Islet of Langerhans (tissue), 1 donor: Measurements from ENCODE around the gene NLGN1.

Source experiments
- FAIRE-seq: peaks from one replicate; lab custom pipeline; 2011; peaks lifted over from hg19 to GRCh38; lab: Jason Lieb, UNC

The NLGN1 gene

DNA sequence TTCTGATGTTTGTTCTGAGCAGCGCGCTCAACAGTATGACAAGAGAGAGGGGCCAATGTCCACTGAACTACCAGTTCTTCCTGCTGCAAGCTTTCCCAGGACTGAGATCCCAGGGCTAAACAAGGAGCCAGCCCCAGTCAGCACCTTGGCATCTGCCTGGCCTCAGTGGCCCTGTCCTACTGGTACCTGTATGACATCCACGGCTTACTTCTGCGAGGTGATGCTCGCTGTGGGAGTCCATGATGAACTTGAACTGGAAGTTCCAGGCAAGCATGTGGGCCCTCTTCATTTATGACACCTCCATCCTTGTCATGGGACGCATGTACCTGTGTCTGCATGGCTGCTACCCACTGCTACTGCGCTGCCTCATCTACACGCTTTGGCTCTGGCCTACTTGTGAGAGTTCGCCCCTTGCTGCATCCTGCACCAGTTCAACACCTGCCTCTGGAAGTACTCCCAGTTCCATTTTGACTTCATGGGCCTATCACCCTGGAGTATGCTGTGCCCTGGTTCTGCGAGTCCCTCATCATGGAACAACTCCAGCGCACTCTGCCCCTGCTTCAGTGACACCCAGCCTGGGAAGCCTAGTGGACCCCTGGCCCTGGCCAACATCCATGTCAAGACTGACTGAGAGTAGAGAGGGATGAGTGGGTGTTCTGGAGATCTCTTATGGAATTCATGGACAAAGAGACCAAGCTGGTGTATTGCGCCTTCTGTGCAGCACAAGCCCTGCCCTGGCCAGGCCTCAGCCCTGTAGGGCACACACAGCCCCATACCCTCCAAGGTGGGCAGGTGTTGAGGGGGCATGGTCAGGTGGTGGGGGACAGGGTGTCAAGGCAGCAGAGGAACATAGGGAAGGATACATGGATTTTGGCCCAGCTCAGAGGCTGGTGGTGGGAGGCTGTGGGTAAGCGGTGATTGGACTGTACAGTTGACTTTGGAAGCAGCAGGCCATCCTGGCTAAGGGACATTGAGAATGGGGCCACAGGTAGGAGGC lies 246.8 kb downstream of the NLGN1 start:
- no peak for FAIRE-seq

DNA sequence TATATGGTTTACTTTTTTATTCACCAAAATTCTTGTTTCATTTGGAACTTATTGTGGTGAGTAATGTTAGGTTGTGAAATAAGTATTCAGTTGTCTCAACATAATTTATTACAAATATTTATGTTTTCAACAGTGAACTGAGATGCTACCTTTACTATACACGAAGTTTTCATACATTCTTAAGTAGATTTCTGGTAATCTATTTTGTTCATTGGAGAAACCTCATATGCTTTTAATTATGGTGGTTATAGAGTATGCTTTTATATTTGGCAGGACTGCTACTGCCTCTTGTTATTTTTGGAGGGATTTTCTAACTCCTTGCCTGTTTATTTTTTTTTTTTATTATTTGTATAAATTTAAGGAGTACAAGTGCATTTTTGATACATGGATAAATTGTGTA lies 253.1 kb downstream of the NLGN1 start:
- no peak for FAIRE-seq

DNA sequence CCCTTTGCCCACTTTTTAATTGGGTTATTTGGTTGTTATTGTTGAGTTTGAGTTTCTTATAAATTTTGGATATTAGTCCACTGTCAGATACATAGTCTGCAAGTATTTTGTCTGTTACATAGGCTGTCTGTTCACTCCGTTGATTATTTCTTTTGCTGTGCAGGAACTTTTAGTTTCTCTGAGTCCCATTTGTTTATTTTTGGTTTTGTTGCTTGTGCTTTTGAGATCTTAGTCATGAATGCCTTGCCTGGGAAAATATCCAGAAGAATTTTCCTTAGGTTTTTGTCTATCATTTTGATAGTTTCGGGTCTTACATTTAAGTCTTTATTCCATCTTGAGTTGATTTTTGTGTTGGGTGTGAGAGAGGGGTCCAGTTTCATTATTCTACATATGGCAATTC lies 254.5 kb downstream of the NLGN1 start:
- no peak for FAIRE-seq

DNA sequence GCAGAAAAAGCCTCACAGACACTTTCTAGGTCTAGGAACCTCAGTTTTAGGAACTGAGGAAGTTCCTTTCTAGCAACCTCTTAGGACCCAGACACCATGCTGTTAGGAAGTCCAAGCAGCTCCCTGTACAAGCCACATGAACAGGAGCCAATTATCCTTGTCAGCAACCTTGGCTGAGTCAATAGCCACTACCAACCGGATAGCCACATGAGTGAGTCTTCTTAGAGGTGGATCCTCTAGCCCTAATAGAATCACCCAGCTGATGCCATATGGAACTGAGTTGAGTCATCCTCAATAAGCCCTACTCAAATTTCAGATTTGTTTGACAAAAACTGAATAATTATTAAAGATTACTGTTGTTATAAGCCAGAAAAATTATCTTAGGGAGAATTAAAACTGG lies 256.2 kb downstream of the NLGN1 start:
- FAIRE-seq = no peak

DNA sequence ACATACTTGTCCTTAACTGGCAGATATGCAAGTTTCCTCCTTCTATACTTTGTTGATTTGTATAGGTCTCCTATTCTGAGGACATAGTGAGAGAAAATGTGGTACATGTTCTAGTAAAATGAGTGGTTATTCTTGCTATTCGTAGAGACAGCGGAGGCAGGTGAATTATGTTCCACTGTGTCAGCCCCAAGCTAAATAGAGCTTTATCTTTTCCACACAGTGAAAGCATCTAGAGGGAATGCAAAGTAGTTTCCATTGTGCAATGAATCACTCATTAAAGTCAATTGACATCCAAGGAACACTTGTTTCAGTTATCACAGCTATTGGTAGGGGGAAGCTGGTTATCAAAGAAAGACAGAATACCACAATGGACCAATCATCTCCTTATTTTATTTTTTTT lies 262.4 kb downstream of the NLGN1 start:
- no peak for FAIRE-seq

DNA sequence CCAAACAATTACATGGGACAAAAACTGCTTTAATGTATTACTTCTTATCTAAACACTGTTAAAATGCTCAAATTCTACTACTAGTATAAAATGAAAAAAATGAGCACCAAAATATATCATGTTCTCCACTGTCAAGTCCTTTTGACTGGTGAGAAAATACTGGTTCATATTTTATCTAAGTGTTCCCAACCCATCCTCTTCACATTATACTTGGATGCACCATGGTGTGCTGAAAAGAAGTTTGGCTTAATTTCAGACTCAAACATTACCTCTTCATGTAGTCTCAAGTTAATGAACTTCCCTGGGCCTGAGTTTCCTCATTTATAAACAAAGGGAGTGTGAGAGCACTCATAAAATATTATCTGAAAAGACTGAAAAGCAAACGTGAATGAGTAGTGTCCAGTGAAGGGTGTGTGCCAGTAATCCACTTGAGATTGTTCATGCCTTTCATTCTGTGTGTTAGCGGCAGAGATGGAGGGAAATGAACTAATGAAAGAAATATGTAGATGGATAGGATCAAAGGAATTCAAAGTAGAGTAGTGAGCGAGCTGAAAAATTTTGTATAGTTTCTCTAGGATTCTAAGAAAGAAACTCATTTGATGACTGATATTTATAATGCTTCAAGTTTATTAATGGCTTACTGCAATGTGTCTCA lies 263.2 kb downstream of the NLGN1 start:
- FAIRE-seq = no peak

DNA sequence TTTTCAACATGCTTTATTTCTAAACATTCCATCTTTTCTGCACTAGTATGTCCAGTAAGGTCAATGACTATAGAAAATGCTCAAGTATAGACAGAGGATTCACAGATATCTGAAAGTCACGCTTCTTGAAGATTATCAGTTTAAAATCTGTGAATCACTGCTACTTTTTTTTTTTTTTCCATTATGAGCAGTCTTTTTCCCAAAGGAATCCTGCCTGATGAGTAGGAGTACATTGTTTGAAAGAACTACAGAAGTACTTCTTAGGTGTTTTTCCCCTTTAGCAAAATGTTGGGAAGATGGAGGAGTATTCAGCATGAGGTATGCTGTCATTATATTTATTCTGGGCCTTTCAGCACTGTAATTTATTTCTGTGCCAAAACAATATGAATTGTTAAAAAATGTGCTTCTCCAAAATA lies 266.2 kb downstream of the NLGN1 start:
- no peak for FAIRE-seq

DNA sequence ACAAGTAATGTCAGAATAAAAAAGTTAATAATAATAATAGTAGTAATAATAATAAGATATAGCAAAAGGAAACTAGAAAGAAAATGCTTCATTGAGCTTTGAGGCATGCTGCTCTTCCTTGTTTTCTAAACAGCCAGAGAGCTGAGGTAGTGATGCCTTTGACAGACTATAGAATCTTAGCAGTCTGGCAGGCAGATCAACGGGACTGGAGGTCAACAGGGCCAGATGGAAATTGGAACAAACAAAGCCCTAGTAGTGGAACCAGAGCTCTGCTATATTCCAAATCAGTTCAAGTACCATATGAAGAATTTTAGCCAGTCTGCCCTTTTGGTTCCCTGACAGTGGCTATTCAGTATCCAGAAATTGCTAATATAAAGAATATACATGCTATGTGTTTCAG lies 278.6 kb downstream of the NLGN1 start:
- FAIRE-seq = no peak

DNA sequence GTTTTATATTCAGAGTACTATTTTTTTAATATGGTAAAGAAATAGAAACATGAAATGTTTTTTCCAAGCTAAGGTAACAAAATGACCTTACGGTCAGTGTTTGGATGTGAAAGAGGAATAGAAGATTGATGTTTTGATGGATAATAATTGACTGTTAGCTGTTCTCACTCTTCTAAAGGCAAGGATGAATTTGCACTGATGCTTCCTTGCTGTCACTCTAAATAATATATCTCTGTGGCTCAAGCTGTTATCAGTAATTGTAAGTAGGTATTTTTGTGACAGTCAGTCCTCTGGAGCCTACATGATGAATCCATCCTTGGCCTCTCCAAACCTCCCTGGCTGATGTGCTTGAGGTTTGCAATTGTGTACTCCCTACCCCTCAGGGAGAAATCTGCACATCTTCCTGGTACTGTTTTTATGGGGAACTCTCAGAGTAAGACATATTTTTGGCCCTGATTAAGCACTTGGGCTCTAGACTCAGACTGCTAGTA lies 283.7 kb downstream of the NLGN1 start:
- FAIRE-seq = no peak

DNA sequence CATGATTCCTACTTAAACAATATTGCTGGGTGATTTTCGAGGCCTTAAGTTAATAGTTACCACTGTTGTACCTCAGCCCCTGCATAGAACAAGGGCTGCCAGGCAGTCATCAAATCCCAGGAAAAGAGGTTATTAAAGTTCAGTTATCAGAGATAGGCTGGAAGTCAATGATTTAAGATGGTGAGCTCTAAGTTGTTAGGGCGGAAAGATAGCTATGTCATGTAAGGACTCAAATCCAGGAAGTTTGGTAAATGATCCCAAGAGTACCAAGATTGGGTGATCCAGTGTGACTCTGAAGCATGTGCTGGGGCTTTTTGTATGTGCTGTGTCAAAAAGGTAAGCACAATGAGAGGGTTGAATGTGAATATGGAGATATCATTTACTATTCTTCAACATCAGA lies 287.9 kb downstream of the NLGN1 start:
- FAIRE-seq = no peak

DNA sequence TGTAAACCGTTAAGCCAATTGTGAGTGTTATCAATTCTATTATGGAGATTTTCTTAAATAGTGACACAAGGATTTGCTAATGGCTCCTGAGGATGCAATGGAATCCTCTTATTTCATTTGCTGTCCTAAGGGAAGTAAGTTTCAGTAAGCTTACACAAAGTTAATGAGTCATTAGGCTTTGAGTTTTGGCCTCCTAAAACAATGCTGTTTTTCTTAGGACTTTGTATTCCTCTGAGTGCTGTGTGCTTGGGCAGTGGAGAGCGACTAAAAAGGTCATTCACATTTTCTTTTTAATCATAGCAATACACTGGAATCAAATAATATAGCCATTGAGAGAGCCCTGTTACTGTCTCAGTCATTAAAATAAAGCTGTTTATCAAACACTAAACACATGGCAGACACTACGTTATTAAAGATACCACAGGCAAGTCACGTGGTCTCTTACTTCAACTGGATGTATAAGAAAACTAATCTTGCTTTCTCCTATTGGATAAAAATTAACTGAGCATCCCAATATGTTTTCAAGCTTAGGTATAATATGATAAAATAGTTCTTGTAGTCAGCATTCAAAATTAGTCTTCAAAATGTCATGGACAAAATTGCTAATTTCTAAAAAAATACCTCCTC lies 290.8 kb downstream of the NLGN1 start:
- no peak for FAIRE-seq

DNA sequence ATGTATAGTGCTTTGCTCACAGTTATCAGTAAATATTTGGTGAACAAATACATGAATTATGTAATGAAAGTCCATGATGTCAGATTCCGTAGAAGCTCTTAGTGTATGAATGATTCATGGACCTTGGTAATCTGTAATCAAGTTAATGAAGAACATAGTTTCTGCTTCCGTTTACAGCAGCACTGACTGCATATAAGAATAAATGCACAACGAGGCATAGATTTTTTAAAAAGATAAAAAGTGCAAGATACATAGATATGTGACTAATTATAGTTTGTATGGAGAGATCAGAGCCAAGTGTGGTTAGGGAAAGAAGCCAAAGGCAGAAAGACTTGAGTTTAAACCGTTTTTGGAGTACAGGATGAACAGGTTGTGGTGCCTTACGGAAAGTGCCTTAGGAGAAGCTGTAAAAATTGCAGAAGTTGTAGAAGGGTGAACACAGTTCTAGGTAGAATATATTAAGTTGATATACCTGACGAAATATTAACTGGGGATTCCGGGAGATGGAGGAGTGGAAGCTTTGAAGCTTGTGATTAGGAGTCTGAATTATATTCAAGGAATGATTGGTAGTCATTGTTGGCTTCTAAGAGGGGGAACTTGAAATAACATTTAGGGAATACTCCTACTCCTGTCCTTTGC lies 293.1 kb downstream of the NLGN1 start:
- no peak for FAIRE-seq

DNA sequence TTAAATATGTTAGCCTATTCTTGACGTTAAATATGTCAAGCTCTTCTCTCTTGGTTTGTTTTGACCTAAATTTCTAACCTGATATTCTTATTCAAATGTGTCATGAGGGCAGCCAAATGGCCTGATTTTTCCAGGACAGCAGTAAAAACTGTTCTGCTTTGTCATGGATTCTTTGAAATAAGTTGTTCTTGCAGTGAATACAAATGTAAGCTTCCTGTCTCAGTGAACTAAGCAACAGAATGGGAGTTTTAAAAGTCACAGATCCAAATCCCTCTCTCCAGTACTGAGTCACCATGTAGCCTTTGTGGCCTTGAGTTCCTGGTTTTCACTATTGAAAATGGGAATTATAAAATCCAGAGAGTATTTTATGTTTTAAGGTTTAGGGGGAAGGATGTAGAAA lies 301.8 kb downstream of the NLGN1 start:
- FAIRE-seq = no peak

DNA sequence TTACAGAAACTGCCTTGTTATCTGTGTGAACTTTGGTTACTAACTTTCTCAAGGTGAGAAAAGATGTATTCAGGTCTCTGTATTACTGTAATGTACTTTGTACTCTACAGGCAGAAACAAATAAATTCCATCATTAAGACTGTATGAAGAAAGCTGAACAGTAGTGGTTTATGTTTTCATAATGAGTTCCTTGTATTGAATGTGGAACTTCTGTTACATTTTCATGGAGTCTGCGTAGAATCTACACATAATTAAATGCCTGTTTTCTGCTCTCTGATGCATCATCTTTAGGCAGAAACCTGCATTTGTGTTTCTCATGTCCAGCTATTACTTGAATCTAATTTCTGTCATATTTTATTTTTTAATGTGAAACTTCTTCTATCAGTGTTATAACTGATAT lies 302.8 kb downstream of the NLGN1 start:
- no peak for FAIRE-seq

DNA sequence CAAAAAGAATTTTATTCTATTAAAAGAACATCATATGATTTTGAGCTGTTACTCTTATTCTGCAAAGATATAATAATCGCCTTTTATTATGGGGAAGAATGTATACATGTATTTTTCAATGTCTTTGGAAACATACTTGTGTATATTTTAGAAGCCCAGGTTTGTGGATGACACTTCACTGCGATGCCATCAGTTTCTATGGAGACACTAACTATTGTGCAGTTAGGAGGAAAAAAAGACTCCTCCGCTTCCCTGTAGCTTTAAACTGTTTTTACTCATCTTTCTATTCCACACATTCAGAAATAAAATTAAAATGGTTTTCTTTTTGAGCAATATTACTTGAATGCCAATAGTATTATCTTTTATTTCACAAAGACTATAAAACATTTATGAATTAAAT lies 305.0 kb downstream of the NLGN1 start:
- FAIRE-seq = no peak

DNA sequence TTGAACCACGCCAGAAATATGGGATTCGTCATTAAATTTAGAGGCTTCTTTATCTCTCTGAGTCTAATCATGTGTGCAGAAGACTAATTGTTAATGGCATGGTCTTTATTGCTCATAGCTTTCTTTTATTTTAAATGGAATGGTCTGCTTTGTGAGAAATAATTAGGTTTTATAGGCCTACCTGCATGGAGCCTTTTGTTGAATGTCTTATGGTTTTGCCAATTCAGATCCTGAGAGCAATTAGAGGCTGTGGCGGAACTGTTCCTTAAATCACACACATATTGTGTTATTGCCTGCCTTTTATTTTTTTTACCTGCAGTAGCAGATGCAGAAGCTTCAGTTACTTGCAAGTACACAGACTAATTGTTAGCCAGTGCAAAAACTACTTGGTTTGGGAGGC lies 306.2 kb downstream of the NLGN1 start:
- no peak for FAIRE-seq

DNA sequence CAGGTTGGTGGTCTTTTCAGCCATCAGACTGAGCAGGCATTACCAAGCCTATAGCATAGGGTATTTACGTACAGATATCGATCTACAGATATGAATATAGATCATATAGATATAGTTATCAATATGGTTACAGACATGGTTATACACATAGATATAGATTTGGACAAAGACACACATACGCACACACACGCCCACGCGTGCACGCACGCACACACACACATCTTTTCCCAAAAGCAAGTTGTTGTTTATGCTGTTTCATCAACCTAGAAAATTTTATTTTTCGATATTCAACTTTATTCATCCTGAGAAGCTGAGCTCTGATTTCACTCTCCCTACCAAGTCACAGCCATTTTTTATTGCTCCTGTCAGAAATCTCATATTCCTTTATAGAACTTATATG lies 309.1 kb downstream of the NLGN1 start:
- no peak for FAIRE-seq

DNA sequence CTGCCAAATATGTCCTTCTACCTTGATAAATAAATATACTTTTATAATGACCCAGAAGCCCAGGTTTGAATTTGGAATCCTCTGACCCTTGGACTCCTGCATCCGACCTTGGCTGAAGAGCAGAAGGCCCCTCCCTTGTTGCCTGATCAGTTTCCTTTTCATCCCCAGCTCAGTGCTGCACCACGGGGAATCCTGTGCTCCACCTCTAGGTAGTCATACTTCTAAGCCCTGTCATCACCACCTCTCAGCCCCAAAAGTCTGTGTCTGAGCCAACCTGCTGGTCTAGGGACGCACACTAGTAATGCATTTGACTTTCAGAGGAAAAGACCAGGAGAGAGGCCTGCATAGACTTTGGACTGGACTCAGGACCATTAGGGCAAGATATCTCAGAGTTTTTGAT lies 310.6 kb downstream of the NLGN1 start:
- FAIRE-seq = no peak

DNA sequence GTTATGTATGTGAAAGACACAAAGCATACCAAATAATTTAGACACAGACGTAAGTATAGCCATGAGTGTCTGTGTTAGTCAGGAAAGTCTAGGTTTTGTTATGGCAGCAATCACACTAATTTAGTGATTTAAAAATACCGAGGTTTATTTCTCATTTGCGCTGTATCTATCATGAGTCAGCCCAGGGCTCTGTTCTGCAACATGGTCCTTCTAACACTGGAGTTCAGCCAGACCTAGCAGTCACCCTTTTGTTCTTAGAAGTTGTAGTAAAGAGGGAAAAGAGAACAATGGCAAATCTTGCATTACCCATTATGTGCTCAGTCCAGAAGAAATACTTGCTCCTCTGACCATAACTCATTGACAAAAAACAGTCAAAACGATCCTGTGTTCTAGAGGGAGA lies 311.5 kb downstream of the NLGN1 start:
- FAIRE-seq = no peak

DNA sequence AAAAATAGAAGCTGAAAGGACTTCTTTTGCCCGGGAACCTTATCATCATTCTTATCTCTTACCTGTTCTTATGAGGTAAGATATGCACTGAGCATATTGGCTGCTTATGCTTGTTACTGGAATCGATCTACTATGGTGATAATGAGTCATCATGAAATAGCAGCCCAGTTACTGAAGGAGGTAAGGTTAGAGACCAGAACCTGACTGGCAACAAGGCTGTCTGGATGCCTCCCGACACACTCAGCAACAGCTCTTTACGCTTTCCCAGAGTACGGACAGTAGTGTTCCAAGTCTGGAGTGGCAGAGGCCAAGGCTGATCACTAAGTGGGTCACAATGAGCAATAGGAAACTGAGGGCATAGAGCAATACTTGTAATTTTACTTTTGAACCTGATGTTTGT lies 314.1 kb downstream of the NLGN1 start:
- no peak for FAIRE-seq

DNA sequence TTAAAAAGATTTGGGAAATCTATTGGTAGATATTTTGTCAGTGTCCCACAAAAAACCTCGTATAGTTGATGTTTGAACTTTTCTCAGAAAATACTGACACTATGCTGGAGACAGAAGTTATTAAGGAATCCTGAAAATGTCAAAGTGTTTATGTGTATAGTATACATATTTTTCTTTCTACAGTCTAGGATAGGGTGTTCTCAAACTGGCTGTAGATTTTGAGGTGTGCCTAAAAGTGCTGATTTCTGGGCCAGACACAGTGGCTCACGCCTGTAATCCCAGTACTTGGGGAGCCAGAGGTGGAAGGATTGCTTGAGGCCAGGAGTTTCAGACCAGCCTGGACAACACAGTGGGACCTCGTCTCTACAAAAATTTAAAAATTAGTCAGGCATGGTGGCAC lies 322.0 kb downstream of the NLGN1 start:
- no peak for FAIRE-seq

DNA sequence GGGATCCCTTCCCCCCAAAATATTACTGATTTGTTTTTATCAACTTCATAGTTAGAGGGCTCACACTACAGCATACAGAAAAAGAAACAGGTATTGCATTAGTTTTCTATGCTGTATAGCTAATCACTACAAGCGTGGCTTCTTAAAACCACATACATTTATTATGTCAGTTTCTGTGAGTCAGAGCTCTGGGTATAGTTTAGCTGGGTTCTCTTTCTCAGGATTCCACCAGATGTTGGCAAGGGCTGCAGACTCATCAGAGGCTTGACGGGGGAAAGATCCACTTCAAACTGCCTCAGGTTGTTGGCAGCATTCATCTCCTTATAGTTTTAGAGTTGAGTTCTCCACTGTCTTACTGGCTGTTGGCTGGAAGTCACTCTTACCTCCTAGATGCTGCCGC lies 328.0 kb downstream of the NLGN1 start:
- FAIRE-seq = no peak

DNA sequence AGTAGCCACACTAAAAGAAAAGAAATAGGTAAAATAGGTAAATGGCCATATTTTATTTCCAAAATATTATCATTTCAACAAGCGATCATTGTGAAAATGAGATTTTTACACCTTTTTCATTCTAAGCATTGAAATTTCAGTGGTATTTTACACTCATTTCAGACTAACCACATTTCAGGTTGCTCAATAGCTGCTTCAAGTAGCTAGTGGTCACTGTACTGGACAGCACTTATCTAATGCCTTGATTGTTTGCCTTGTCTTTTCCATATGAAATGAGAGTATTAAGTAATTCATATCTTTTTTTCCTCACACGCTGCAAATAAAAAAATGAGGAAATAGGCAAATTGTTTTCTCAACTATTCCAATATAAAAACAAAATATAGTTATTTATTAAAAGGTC lies 332.8 kb downstream of the NLGN1 start:
- FAIRE-seq = peak; percentile 47
